HL-60 (cell line): Measurements from ENCODE around the gene MGST2.
A peak's percentile ranks its signal among the peaks of the same experiment; 100 is the strongest.

Source experiments
- DNase-seq, 2 experiments: peaks; one replicate each; pipeline ENCODE4 v3.0.0-alpha.2; 2010 to 2020; ENCODE audit warnings: low read depth in 1 of 2, low spot score in 1 of 2
- H3K27ac ChIP-seq: fragments of 250-450 bp; sonication (Bioruptor Pico); replicated peaks from 2 replicates; pipeline ENCODE4 v1.5.1; 2020; ENCODE audit warnings: mild to moderate bottlenecking, moderate library complexity
- H3K27me3 ChIP-seq: fragments of 250-450 bp; sonication (Bioruptor Pico); 2 replicates; pipeline ENCODE4 v1.5.1; 2021; ENCODE audit warnings: mild to moderate bottlenecking, moderate library complexity; ENCODE audit not compliant: insufficient read depth, poor library complexity, severe bottlenecking
- H3K4me3 ChIP-seq: replicated peaks from 2 replicates; pipeline ENCODE4 v1.5.1; 2011; ENCODE audit warnings: mild to moderate bottlenecking, control low read depth, low read length; ENCODE audit not compliant: insufficient read depth
- CTCF ChIP-seq: IDR thresholded peaks from one replicate; pipeline ENCODE4 v1.5.1; 2011; ENCODE audit warnings: low read length, control low read depth, inconsistent platforms; ENCODE audit not compliant: insufficient read depth
- GABPA ChIP-seq: IDR thresholded peaks from 2 replicates; pipeline ENCODE4 v1.6.1; 2012; ENCODE audit warnings: low read depth
- POLR2AphosphoS5 ChIP-seq: IDR thresholded peaks from 2 replicates; pipeline ENCODE4 v1.6.1; 2012; ENCODE audit warnings: low read depth
- REST ChIP-seq: IDR thresholded peaks from 2 replicates; pipeline ENCODE4 v1.6.1; 2012; ENCODE audit warnings: low read depth; ENCODE audit not compliant: insufficient replicate concordance
- SPI1 ChIP-seq: IDR thresholded peaks from 2 replicates; pipeline ENCODE4 v1.6.1; 2012; ENCODE audit warnings: low read depth, mild to moderate bottlenecking, borderline replicate concordance

Gene MGST2

GRCh38 chr4:139664442-139664841, 1.2 kb upstream of the MGST2 start:
- TF ChIP-seq SPI1 (no peak), REST (no peak), CTCF (no peak), POLR2AphosphoS5 (no peak), GABPA (no peak)
- Histone ChIP-seq H3K27ac (no peak overlapping the region), H3K4me3 (no peak overlapping the region), H3K27me3 (no peaks in the 10 kb centered on the region)
- DNase-seq, result no peak

- DNase-seq, result no peak
- peak overlapping the region; percentile 92 for H3K27ac ChIP-seq
- no peaks in the 10 kb centered on the region for H3K27me3 ChIP-seq
- peak overlapping the region; percentile 49 for H3K4me3 ChIP-seq
- TF ChIP-seq CTCF (no peak), SPI1 (no peak), GABPA (no peak)
Measured at GRCh38 chr4:139665079-139665689, 435 bp upstream of the MGST2 start.

GRCh38 chr4:139666735-139667281, 1.2 kb downstream of the MGST2 start:
- no peak for TF ChIP-seq GABPA
- no peak; the same call in 1 of the 2 replicates for TF ChIP-seq POLR2AphosphoS5
- no peak for TF ChIP-seq REST
- no peak for TF ChIP-seq SPI1
- TF ChIP-seq CTCF, result no peak
- DNase-seq, result peak in 1 of 2 experiments; percentile 77
- H3K27ac ChIP-seq, result peak overlapping the region; percentile 92
- H3K27me3 ChIP-seq, result no peaks in the 10 kb centered on the region
- peak overlapping the region; percentile 49 for H3K4me3 ChIP-seq

GRCh38 chr4:139668036-139668435, 2.4 kb downstream of the MGST2 start:
- no peak overlapping the region for H3K4me3 ChIP-seq
- no peaks in the 10 kb centered on the region for H3K27me3 ChIP-seq
- TF ChIP-seq CTCF, result no peak
- TF ChIP-seq POLR2AphosphoS5, result no peak
- TF ChIP-seq SPI1, result no peak
- no peak for TF ChIP-seq REST
- TF ChIP-seq GABPA, result no peak
- DNase-seq, result no peak
- H3K27ac ChIP-seq, result no peak overlapping the region
